HG03460 (cell line): ENCODE data around the gene ARHGEF5.
"Not testable (repeated sequence)": the region's sequence is repeated elsewhere in the genome, so short reads cannot be mapped to it uniquely, and the experiment has no call there.

Source experiments
- ATAC-seq: cut with Tn5 transposase; IDR thresholded peaks from one replicate; pipeline ENCODE4 v1.9.1; 2021; ENCODE audit not compliant: unreplicated experiment

Gene ARHGEF5

DNA sequence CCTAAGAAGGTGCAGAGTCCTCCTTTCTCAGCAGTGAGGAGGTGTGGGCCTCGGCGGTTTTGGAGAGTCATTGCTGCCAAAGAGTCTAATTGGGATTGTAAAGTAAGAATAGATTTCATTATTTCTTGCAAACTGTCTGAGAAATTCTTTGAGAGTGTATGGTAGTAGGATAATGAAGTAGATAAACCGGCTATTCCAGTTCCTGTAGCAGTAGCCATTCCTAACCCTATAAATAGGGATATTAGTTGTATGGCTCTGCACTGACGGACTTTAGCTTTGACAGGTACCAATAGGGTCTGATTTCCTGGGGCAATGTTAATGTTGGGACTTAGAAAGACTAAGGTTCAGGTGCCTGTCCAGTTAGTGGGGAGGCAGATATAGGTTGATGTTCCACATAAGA lies 63.7 kb downstream of the ARHGEF5 start:
- not testable (repeated sequence) for ATAC-seq

DNA sequence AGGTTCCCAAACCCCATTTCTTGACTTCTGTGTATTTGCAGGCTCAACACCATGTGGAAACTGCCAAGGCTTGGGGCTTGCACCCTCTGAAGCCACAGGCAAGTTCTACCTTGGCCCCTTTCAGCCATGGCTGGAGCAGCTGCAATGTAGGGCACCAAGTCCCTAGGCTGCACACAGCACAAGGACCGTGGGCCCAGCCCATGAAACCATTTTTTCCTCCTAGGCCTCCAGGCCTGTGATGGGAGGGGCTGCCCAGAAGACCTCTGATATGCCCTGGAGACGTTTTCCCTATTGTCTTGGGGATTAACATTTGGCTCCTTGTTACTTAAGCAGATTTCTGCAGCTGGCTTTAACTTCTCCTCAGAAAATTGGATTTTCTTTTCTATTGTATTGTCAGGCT lies 72.3 kb downstream of the ARHGEF5 start:
- not testable (repeated sequence) for ATAC-seq

DNA sequence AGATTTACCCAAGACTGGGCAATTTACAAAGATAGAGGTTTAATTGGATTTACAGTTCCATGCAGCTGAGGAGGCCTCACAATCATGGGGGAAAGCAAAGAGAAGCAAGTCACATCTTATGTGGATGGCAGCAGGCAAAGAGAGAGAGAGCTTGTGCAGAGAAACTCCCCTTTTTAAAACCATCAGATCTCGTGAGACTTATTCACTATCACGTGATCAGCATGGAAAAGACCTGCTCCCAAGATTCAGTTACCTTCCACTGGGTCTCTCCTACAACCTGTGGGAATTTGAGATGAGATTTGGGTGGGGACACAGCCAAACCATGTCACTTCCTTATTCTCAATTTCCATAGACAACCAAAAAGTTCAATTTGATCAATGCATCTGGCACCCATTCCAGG lies 73.2 kb downstream of the ARHGEF5 start:
- no peak for ATAC-seq
